Middle frontal gyrus (tissue), 1 donor: ENCODE data around the gene TKTL1.
"Not testable (repeated sequence)": the region's sequence is repeated elsewhere in the genome, so short reads cannot be mapped to it uniquely, and the experiment has no call there.

Experiments used
- DNase-seq: peaks from one replicate; pipeline ENCODE4 v3.0.0-alpha.2; 2015; ENCODE audit warnings: low spot score; ENCODE audit errors: extremely low spot score

The TKTL1 gene

DNA sequence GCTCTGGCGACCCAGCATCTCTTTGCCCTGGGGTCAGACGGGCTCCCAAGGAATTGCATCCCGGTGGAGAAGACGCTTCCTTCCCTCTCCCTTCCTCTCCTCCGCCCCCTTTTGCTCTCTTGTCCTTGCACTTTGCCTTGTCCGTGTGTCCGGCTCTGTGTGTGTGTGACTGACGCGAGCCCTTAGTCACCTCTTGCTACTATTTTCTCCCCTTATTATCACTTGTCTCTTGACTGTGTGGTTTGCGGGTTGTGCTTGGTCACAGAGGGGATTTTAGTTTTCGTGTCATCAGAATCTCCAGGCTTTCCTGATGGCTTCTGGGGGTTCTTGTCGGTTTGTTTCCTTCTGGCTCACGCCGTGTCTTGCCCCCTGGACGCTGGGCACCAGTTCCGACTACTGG, 47.5 kb downstream of the TKTL1 start:
- DNase-seq, result not testable (repeated sequence)

DNA sequence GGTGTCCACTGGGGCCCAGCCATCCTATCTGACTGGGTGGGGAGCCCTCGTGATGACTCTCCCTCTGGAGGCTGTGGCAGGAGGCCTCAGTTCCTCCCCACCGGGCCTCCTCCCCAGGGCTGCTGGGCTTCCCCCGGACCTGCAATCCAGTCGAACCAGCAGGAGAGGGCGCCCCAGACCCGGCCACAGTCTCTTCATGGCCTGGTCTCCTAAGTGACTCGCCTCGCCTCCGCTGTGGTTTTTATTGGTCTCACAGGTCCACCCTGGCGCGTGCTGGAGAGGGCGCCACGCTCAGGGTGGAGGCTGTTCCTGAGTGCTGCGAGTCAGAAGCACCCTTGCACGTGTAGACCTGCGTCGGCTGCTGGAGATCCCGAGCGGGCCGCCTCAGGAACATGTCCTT, 48.0 kb downstream of the TKTL1 start:
- DNase-seq, result not testable (repeated sequence)

DNA sequence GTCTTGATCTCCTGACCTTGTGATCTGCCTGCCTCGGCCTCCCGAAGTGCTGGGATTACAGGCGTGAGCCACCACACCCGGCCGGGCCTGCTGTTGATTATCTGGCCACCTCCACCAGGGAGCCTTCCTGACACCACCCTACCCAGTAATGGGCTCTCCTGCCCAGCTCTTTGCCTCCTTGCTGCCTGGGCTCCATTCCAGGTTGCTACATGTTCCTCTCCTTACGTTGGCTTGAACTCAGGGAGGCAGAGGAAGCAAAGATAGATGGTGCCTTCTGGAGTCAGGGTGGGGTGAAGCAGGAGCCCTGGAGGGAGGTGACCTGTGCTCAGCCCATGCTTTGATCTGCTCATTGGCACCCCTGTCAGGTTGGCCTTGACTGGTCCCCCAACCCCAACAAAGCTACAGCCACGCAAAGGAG, 52.5 kb downstream of the TKTL1 start:
- DNase-seq, result no peak

DNA sequence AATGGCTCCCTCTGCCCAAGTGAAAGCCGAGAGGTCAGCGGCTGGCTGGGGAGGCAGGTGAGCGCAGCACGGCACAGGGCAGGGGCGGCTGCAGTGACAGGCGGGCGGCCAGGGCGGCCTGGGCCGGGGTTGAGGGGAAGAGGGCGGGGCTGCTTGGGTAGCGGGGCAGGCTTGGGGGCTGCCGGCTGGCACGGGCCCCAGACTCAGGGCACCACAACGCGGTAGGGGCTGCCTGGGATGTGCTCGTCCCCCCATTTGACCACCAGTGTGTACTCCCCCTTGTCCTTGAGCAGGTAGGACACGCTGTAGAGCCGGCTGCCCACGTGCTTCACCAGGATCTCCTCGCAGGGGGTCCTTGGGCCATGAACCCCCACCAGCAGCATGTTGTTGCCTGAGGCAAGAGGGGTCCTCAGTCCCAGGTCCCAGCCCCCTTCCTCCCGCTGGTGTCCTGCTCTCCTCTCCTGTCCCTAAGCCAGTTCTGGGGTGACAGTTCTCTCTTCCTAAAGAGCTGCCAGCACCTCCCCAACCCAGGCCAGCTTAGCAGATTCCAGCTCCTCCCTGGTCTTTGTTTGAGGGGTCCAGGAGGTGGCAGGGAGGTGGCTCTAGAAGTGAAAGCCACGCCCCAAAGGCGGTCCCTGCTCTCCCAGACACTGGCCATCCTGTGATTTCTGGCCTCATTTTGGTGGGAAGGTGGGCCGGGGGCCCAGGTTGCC, 53.2 kb downstream of the TKTL1 start:
- no peak for DNase-seq

DNA sequence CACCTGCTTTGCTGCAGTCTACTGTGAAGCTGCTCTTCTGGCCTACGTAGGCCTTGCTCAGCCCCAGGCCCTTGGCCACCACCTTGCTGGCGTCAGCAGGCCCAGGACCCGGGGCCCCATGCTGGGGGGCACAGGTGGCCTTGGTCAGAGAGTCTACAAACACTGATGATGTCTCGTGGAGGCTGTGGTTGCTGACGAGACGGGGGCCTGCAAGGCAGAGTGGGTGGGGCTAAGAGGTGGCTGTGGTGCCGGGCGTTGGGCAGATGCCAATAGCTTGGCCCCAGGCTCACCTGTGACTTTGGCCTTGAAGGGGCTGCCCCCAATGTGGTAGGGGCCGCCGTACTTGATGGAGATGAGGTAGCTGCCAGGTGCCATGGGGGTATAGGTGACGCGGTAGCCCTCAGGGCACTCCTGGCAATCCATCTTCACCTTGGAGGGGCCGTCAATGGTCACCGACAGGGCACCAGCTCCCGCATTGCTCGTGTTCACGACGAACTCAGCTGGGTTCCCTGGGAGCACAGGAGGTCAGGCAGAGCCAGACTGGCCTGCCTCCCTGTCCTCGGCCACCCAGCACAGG, 53.9 kb downstream of the TKTL1 start:
- no peak for DNase-seq

DNA sequence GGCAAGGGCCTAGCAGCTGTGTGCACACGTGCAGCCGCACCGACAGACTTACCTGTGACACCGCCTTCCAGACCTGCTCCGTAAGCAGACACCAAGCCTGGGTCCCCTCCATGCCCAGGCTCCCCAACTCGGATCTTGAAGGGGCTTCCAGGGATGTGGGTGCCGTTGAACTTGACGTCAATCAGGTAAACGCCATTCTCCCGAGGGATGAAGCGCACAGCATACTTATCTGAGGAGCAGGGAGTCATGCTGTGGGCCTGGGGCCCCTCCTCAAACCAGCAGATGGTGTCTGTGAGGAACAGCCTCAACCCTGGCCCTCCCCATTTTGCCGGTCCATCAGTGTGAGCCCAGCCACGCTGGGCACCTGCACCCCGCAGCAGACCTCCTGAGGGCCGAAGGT, 54.4 kb downstream of the TKTL1 start:
- DNase-seq, result no peak

DNA sequence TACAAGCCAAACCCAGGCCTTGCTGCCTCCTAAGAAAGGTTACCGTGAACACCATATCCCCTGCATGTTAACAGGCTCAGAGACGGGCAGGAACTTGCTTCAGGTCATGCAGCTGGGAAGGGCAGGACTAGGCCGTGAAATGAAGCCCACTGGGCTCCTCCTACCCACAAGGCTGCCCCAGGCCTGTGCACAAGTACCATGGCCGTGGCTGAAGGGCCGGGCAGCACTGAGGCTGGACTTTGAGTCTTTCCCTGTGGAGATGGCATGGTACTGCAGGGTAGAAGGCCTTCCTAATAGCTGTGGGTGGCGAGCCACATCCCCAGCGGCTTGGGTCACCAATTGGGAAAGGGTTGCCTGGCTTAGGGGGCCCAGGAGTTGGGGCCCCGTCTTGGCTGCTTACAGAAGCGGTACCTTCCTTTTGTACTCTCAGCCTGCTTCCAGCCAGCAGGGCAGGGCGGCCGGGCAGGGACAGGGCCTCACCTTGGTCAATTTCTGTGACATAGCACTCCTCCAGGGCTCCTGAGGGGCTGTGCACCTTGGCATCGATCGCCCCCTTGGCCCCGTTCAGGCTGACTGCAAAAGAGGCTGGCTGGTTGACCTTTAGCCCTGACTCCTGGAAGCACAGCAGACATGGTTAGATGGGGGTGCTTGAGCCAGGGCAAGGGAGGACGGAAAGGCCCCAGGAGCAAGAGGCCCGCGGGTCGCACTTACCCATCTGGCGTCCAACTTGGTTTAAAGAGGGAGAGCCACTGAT, 55.0 kb downstream of the TKTL1 start:
- DNase-seq, result no peak

DNA sequence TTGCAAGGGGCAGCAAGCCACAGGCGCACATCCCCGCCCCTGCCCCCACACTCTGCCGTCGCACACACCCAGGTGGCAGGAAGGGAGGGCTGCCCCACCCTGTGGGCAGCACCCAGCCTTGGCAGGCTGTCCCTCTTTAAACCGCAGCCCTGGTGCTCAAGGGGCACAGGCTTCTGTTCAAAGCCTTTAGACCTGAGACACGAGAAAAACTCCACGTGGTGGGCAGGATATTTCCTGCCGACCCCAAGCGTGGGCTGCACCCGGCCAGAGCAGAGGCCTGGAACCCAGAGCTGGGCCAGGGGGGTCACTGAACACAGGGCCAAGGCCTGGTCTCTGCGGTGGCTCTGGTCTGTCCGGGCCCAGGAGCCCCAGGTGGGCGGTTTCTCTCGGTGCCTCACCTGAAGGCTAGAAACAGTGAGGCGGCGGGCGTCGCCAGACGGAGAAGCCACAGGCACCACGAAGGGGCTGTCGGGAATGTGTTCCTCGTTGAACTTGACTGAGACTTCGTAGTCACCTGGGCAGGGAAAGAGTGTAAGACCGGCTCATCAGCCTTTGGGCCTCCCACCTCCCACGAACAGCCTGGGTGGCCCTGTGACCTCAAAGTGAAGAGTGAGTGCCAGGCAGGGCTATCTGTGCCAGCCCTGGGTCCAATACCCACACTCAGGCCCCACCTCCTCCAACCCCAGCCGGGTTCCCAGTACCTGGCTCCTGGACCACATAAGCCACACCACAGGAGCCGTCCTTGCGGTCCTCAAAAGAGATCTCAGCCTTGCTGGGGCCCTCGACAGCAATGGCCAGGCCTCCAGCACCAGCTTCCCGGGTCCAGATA, 55.8 kb downstream of the TKTL1 start:
- no peak for DNase-seq

DNA sequence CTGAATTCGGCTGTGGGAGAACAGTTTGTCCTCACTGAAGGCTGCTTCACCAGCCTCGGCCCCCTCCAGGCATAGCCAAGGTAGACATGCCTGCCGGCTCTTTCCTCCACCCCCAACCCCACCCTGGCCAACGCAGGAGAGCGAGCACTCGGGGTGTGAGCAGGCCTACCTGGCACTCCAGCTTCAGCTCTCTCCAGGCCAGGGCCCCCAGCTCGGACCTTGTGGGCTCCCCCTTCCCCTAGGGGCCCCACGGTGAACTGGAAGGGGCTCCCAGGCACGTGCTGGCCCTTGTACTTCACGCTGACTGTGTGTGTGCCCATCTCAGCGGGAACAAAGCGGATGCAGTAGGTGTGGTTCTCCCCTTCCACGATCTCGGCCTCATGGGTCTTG, 56.4 kb downstream of the TKTL1 start:
- DNase-seq, result no peak

DNA sequence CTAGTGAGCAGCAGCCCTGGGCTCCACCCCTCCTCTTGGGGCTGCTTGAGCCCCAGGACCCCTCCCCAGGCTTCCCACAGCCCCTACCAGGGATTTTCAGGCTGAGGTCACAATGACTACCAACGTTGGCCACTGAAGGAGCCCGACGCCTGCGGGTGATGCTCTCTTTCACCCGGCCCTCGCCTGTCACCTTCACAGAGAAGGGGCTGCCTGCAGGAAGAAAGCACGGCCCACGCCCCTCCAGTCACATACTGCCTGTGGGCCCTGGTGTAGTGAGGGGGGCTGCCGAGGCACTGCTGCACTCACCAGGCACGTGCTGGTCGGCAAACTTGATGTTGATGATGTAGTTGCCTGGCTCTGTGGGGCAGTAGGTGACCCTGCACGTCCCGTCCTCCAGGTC, 56.9 kb downstream of the TKTL1 start:
- DNase-seq, result no peak

DNA sequence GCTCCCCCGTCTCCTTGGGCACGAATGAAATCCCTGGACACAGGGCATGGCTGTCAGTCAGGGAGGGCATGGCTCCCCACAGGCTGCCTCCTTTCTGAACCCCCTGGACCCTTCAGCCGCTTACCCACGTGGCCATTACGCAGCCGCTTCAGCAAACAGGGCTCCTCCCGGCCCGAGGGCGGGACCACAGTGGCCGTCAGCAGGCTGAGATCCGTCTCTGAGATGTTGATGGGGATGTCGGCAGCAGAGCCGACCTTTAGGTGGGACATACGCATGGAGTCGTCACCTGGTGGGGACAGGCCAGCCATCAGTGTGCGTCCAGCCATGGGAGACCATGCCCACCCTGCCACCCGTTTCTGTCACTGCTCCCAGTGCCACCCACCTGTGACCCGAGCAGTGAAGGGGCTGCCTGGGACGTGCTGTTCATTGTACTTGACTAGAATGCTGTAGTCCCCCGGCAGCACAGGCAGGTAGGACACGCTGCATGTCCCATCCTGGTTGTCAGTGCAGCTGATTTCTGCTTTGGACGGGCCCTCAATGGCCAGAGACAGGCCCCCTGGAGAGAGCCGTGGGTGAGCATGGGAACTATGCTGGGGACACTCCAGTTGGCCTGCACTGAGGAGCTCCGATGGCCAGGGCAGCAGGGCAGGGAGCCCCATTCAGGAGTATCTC, 57.7 kb downstream of the TKTL1 start:
- DNase-seq, result no peak

DNA sequence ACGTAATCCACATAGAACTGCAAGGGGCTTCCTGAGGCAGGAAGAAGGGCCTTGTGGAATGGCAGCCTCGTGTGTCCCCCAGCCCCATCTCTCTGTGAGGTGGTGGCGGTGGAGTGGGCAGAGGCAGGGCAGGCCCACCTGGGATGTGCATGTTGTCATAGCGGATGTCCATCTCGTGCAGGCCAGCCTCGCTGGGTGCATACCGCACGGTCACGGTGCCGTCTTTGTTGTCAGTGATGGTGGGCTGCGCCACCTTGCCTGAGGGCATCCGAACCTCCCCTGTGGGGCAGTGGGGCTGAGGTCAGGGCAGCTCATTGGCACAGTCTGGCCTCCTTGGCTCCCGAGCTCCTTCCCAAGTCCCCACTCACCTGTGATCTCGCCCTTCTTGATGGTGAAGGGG, 58.4 kb downstream of the TKTL1 start:
- DNase-seq, result no peak

DNA sequence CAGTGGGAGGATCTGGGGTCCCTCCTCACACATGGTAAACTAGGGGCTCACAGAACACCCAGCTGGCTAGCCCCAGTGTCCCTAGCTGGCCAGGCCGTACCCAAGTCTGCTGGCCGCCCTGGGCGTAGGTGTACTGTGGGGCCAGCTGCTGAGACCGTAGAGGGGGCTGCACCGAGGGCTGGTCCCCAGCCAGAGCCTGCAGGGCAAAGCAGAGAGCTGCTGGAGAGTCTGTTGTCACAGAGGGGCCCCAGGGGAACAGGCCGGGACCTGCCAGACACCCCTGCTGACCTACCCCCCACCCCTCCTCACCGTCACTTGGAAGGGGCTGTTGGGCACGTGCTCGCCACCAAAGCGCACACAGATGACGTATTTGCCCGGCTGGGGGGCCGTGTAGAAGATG, 58.9 kb downstream of the TKTL1 start:
- no peak for DNase-seq

DNA sequence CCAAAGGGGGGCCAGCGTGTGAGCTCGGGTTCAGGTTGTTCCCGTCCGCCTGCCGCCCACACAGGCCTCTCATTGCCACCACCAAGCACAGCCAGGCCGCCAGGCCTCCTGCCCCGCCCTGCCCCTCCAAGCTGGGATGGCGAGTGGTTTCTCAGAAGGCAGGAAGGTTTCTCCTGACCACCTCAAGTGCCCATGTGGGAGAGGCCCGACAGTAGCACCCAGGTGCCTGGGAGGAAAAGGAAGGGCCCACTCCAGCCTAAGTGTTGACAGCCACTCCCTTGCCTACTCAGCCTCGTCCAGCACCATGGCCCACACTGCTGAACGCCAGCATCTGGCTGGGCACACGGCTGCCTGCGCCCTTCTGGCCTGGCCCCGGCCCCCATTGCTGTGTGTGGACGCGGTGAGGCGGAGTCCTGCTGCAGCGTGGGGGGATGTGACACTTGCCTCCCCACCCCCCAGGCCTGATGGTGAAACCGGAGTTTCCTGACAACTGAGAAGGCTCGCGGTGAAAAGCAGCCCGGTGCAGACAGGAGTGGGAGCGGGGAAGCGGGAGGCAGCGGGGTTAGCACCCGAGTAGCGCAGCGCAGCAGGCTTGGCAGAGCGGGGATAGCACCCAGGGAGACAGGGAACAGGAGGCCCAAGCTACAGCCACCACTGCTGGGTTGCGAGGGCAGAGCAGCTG, 59.6 kb downstream of the TKTL1 start:
- no peak for DNase-seq

DNA sequence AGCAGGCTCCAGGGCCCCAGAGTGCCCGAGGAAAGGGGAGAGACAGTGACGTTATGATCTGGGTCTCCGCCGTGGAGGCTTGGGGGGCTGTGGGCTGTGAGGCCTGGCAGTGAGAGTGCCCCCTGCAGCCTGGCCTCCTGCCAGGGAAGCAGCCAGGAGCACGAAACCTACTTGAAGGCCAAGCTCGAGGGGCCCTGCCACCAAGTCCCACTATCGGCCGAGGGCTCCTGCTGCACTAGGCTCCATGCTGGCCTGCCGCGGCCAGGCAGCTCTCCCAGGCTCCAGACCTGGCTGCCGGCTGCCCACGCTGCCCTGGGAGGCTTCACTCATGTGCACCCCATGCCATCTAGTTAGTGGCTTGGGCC, 60.2 kb downstream of the TKTL1 start:
- no peak for DNase-seq

DNA sequence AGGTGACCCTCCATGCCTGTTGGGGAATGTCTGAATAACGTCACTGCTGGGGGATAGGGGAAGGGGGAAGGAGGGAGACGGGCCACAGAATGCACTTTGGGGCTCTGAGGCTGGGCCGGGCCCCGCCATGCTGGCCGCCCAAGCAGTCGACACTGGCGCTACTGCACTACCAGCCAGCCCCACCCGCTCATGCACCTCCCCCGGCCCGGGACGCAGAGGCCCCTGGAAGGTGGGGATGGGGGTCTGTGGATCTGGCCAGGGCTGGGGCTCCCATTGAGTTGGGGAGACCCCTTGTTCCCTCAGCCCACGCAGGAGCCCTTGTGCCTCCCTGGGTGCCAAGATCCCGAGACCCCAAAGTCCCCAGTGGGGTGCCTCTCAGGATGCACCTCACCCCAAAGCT, 61.0 kb downstream of the TKTL1 start:
- no peak for DNase-seq

DNA sequence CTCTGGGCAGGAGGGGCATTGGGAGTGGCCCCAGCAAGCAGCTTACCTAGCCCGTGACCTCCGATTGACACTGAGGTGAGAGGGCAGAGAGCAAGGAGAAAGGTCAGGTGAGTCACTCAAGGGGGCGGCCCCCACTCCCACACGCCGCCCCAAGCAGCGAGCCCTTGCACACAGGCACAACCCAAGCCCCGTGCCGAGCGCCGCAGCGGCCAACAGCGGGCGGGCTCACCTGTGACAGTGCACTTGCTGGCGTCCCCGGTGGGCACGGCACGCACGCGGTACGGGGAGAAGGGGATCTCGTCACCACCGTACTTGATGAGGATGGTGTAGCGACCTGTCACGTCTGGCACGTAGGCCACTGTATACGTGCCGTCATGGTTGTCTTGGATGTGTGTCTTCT, 61.6 kb downstream of the TKTL1 start:
- DNase-seq, result no peak

DNA sequence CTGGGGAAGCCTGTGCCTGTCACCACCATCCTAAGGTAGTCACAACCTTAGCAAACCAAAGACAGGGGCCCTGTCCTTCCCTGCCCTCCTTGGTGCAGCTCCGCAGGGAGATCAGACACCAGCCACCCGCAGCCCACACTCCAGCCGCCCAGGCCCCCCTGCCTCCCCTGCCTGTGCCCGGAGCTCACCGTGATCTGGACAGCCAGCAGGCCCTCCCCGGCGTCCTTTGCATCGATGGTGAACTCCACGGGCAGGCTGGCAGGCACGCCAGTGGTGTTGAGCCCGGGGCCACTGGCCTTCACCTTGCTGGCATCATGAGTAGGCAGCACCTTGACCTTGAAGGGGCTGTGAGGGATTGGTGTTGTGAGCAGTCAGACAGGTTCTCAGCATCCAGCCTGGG, 62.4 kb downstream of the TKTL1 start:
- no peak for DNase-seq

DNA sequence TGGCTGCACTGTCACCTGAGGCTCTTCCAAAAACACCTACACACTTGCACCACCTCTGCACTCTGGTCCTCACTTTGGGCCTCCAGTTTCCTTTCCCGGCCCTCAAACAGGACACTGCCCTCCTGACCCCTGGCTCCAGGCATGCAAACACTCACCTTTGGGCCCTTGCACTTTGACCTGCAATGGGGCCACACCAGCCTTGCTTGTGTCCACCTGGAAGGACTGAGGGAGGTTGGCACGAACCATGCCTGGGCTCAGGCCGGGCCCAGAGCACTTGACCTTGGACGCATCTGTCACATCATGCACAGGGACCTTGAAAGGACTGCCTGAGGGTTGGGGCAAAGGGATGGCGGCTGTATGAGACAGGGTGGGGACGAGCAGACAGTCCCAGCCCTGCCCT, 63.2 kb downstream of the TKTL1 start:
- DNase-seq, result no peak

DNA sequence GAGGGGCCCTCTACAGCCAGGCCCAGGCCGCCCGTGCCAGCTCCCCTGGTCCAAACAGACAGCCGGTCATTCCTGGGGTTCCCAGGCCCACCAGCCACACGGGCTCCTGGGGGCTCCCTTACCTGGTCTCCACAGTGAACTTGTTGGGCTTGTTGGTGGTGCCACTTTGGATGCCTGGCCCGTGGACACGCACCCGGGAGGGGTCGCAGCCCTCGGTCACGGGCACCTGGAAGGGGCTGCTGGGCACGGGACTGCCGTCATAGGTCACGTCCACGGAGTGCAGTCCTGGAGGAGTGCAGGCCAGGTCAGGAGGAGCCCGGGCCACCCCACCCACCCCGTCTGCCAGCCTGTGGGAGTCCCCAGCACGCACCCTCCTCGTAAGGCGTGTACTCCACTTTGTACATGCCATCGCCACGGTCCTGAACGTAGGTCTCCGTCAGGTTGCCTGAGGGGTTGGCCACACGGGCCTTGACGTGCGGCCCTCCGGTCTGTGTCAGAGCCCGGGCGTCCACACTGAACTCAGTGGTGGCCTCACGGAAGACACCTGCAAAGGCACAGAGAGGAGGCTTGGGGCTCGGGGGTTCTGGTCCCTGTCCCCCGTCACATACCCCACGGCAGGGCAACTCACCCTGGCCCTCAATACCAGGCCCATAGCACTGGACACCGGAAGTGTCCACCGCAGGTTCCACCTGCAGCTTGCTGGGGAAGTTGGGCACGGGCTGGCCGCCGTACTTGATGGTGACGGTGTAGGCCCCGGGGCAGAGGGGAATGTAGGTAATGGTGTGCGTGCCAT, 64.0 kb downstream of the TKTL1 start:
- no peak for DNase-seq
